H1 (cell line): ENCODE measurements around the gene SGPP2. TPM values are rescaled to one million over a fixed set of nuclear protein-coding genes. Genes with fewer than 3 reads are reported as not detected.

Experiments
- CTCF ChIA-PET: fragments of 300-600 bp; sonication (Branson Sonifier 250); formaldehyde crosslinking; loops from one replicate; lab custom pipeline; 2021; ENCODE audit not compliant: partially characterized antibody; lab: Charles Lee
- POLR2A ChIA-PET: fragments of 300-600 bp; sonication (Branson Sonifier 250); formaldehyde crosslinking; loops from one replicate; lab custom pipeline; 2021; ENCODE audit warnings: inconsistent platforms; ENCODE audit not compliant: partially characterized antibody; lab: Charles Lee
- DNase-seq, 2 experiments: peaks; one replicate each; pipeline versions ENCODE4 v3.0.0 to v3.0.0-alpha.2; 2010 to 2022; ENCODE audit warnings: low spot score in 2 of 2, low read depth in 1 of 2, mixed read lengths in 1 of 2
- FAIRE-seq: peaks from 2 replicates; lab custom pipeline; 2011; peaks lifted over from hg19 to GRCh38; lab: Jason Lieb, UNC
- H2AFZ ChIP-seq: 2 replicates; pipeline ENCODE4 v1.8.1; 2012; ENCODE audit warnings: low read length, inconsistent platforms
- H2AK5ac ChIP-seq: 2 replicates; pipeline ENCODE4 v1.6.1; 2013; ENCODE audit warnings: low read depth, low read length
- H2BK120ac ChIP-seq: replicated peaks from 2 replicates; pipeline ENCODE3; 2013; ENCODE audit warnings: low read depth, low read length, inconsistent platforms
- H2BK12ac ChIP-seq: 2 replicates; pipeline ENCODE4 v1.6.1; 2013; ENCODE audit warnings: low read depth, low read length
- H2BK15ac ChIP-seq: 2 replicates; pipeline ENCODE4 v1.6.1; 2013; ENCODE audit warnings: low read length
- H2BK20ac ChIP-seq: 2 replicates; pipeline ENCODE4 v1.6.1; 2013; ENCODE audit warnings: low read length
- H2BK5ac ChIP-seq: 2 replicates; pipeline ENCODE4 v1.6.1; 2013; ENCODE audit warnings: low read depth, low read length
- H3K14ac ChIP-seq: 2 replicates; pipeline ENCODE4 v1.6.1; 2013; ENCODE audit warnings: inconsistent platforms; ENCODE audit not compliant: insufficient read length
- H3K18ac ChIP-seq: 2 replicates; pipeline ENCODE4 v1.6.1; 2013; ENCODE audit warnings: low read length; ENCODE audit errors: extremely low read depth
- H3K23ac ChIP-seq: 2 replicates; pipeline ENCODE4 v1.6.1; 2013; ENCODE audit warnings: inconsistent platforms; ENCODE audit not compliant: insufficient read length
- H3K23me2 ChIP-seq: 2 replicates; pipeline ENCODE4 v1.6.1; 2013; ENCODE audit warnings: low read depth, low read length
- H3K27ac ChIP-seq: 2 replicates; pipeline ENCODE4 v1.6.1; 2011; ENCODE audit warnings: low read depth, low read length, inconsistent platforms
- H3K27me3 ChIP-seq, 4 experiments: replicated peaks in 1 of 4; 1 replicate in 1 of 4; 2 replicates in 3 of 4; pipeline versions ENCODE4 v1.6.1 to v1.8.1; 2011 to 2013; ENCODE audit warnings: low read length in 3 of 4, mild to moderate bottlenecking in 3 of 4, inconsistent platforms in 2 of 4, mixed read lengths in 2 of 4, moderate library complexity in 1 of 4; ENCODE audit not compliant: control insufficient read depth in 3 of 4, insufficient read depth in 3 of 4; ENCODE audit errors: extremely low read depth in 1 of 4
- H3K36me3 ChIP-seq, 4 experiments: 2 replicates each; pipeline versions ENCODE4 v1.6.1 to v1.8.1; 2011 to 2013; ENCODE audit warnings: mild to moderate bottlenecking in 4 of 4, low read length in 3 of 4, moderate library complexity in 2 of 4, control low read depth in 1 of 4, inconsistent platforms in 1 of 4; ENCODE audit not compliant: insufficient read depth in 4 of 4, control insufficient read depth in 2 of 4
- H3K4ac ChIP-seq: replicated peaks from 2 replicates; pipeline ENCODE3; 2013; ENCODE audit warnings: low read length, low read depth, mixed read lengths, inconsistent platforms; ENCODE audit not compliant: insufficient read length
- H3K4me1 ChIP-seq, 4 experiments: replicated peaks in 1 of 4; 1 replicate in 1 of 4; 2 replicates in 3 of 4; pipeline versions ENCODE4 v1.6.1 to v1.8.1; 2011 to 2013; ENCODE audit warnings: low read length in 3 of 4, inconsistent platforms in 2 of 4, mixed read lengths in 1 of 4; ENCODE audit not compliant: insufficient read depth in 4 of 4, control insufficient read depth in 3 of 4
- H3K4me2 ChIP-seq, 2 experiments: 2 replicates each; pipeline versions ENCODE4 v1.6.1 to v1.8.1; 2011 to 2013; ENCODE audit warnings: low read depth in 2 of 2, low read length in 2 of 2, control low read depth in 1 of 2, inconsistent platforms in 1 of 2, mild to moderate bottlenecking in 1 of 2; ENCODE audit not compliant: insufficient read depth in 1 of 2
- H3K4me3 ChIP-seq, 4 experiments: fragments of 200-600, 300-600 bp in 1 of 4; sonication (generic), shearing (Covaris generic), sonication (Bioruptor Twin) in 1 of 4; 2 replicates each; pipeline versions ENCODE4 v1.5.1 to v1.8.1; 2011 to 2016; ENCODE audit warnings: low read length in 4 of 4, low read depth in 3 of 4, control low read depth in 2 of 4, inconsistent platforms in 2 of 4, mild to moderate bottlenecking in 2 of 4, mixed read lengths in 1 of 4, moderate library complexity in 1 of 4; ENCODE audit not compliant: insufficient read depth in 2 of 4; ENCODE audit errors: extremely low read depth in 1 of 4
- H3K56ac ChIP-seq: replicated peaks from 2 replicates; pipeline ENCODE3; 2013; ENCODE audit warnings: low read depth, mild to moderate bottlenecking, mixed read lengths, low read length, inconsistent platforms; ENCODE audit not compliant: insufficient read length
- H3K79me1 ChIP-seq: 2 replicates; pipeline ENCODE4 v1.6.1; 2013; ENCODE audit warnings: low read depth, low read length, control low read depth
- H3K79me2 ChIP-seq, 2 experiments: 2 replicates each; pipeline versions ENCODE4 v1.6.1 to v1.8.1; 2012 to 2013; ENCODE audit warnings: low read length in 2 of 2, mild to moderate bottlenecking in 2 of 2, inconsistent platforms in 1 of 2; ENCODE audit not compliant: insufficient read depth in 2 of 2, control insufficient read depth in 1 of 2
- H3K9ac ChIP-seq, 4 experiments: replicated peaks in 1 of 4; 1 replicate in 1 of 4; 2 replicates in 3 of 4; pipeline versions ENCODE4 v1.6.1 to v1.8.1; 2011 to 2013; ENCODE audit warnings: low read depth in 3 of 4, low read length in 3 of 4, control low read depth in 2 of 4, mild to moderate bottlenecking in 2 of 4, moderate library complexity in 2 of 4, inconsistent platforms in 1 of 4; ENCODE audit errors: extremely low read depth in 1 of 4
- H3K9me3 ChIP-seq, 2 experiments: 2 replicates each; pipeline versions ENCODE4 v1.6.1 to v1.8.1; 2012 to 2013; ENCODE audit warnings: mild to moderate bottlenecking in 2 of 2, moderate library complexity in 2 of 2, control low read depth in 1 of 2, inconsistent platforms in 1 of 2, low read depth in 1 of 2, low read length in 1 of 2, mixed read lengths in 1 of 2; ENCODE audit not compliant: insufficient read depth in 2 of 2
- H4K20me1 ChIP-seq, 2 experiments: replicated peaks in 1 of 2; 2 replicates each; pipeline versions ENCODE3 to v1.8.1; 2011 to 2013; ENCODE audit warnings: inconsistent platforms in 2 of 2, low read length in 2 of 2, mild to moderate bottlenecking in 1 of 2; ENCODE audit not compliant: insufficient read depth in 2 of 2, control insufficient read depth in 1 of 2
- H4K5ac ChIP-seq: 2 replicates; pipeline ENCODE4 v1.6.1; 2013; ENCODE audit warnings: low read length, low read depth, mixed read lengths, inconsistent platforms; ENCODE audit not compliant: insufficient read length
- H4K8ac ChIP-seq: 2 replicates; pipeline ENCODE4 v1.8.0; 2013; ENCODE audit warnings: mild to moderate bottlenecking, moderate library complexity, low read length, inconsistent platforms; ENCODE audit not compliant: insufficient read depth; ENCODE audit errors: extremely low read depth
- H4K91ac ChIP-seq: replicated peaks from 2 replicates; pipeline ENCODE3; 2013; ENCODE audit warnings: low read length, mixed read lengths, inconsistent platforms; ENCODE audit not compliant: insufficient read length
- BACH1 ChIP-seq: IDR thresholded peaks from 2 replicates; pipeline ENCODE4 v1.6.1; 2012; ENCODE audit warnings: low read length, improper control_type of control experiment
- CBX5 ChIP-seq: fragments of 300-800, 300-1000 bp; sonication (generic); IDR thresholded peaks from 2 replicates; pipeline ENCODE4 v1.7.1; 2016; ENCODE audit warnings: antibody characterized with exemption, low read length, low read depth
- CREB1 ChIP-seq: IDR thresholded peaks from 2 replicates; pipeline ENCODE4 v1.6.1; 2012; ENCODE audit warnings: inconsistent platforms
- E2F6 ChIP-seq: IDR thresholded peaks from 2 replicates; pipeline ENCODE4 v1.6.1; 2012; ENCODE audit warnings: inconsistent platforms
- HDAC2 ChIP-seq, 2 experiments: fragments of 300-600 bp in 1 of 2; sonication (generic) in 1 of 2; IDR thresholded peaks; 2 replicates each; pipeline ENCODE4 v1.6.1; 2011 to 2012; ENCODE audit warnings: low read depth in 2 of 2, low read length in 2 of 2, mild to moderate bottlenecking in 2 of 2, moderate library complexity in 2 of 2, borderline replicate concordance in 1 of 2, inconsistent platforms in 1 of 2
- NANOG ChIP-seq: IDR thresholded peaks from 2 replicates; pipeline ENCODE4 v1.6.1; 2011; ENCODE audit warnings: low read length, low read depth, mild to moderate bottlenecking, inconsistent platforms; ENCODE audit not compliant: insufficient read depth, poor library complexity, severe bottlenecking
- PHF8 ChIP-seq: fragments of 200-600 bp; sonication (generic); conservative IDR thresholded peaks from 2 replicates; pipeline ENCODE4 v1.7.1; 2012; ENCODE audit warnings: low read depth, mild to moderate bottlenecking, inconsistent platforms, low read length, moderate library complexity
- SP2 ChIP-seq: IDR thresholded peaks from 2 replicates; pipeline ENCODE4 v1.6.1; 2012; ENCODE audit warnings: mild to moderate bottlenecking, low read length, inconsistent platforms
- TAF7 ChIP-seq: optimal IDR thresholded peaks from 2 replicates; pipeline ENCODE3; 2011; ENCODE audit warnings: low read depth, mild to moderate bottlenecking, inconsistent platforms, low read length, moderate library complexity, borderline replicate concordance
- TCF12 ChIP-seq: IDR thresholded peaks from 2 replicates; pipeline ENCODE4 v1.6.1; 2011; ENCODE audit warnings: low read depth, mild to moderate bottlenecking, low read length
- ZNF274 ChIP-seq: IDR thresholded peaks from 2 replicates; pipeline ENCODE4 v1.7.0; 2012; ENCODE audit warnings: low read length, borderline replicate concordance; ENCODE audit errors: extremely low read depth
- WGBS, 2 experiments: shearing (Covaris generic) in 1 of 2; methylation state at CpG; one replicate each; pipeline versions ENCODE4 v1.1.6 to v1.1.7; 2013 to 2015; ENCODE audit warnings: low lambda C conversion rate in 2 of 2, mixed read lengths in 2 of 2, inconsistent platforms in 1 of 2, low coverage in 1 of 2, missing lambda C conversion rate in 1 of 2; ENCODE audit not compliant: insufficient replicate concordance in 2 of 2, insufficient coverage in 1 of 2, insufficient read length in 1 of 2; ENCODE audit errors: extremely low coverage in 1 of 2, missing lambda C conversion rate in 1 of 2; 5-methylcytosine and 5-hydroxymethylcytosine counted together
- polyA plus RNA-seq, 7 experiments: library from polyadenylated mRNA; depleted of rRNA in 3 of 7; stranded (reverse) in 5 of 7; unstranded in 2 of 7; fragments of >200 nt in 5 of 7; fragments of 200-250 nt in 2 of 7; gene quantifications; 1 replicate in 5 of 7; 2 replicates in 1 of 7; 4 replicates in 1 of 7; pipeline versions ENCODE4 v1.2.1 to v1.2.3, GENCODE V29; 2011 to 2013; ENCODE audit warnings: missing spikeins in 2 of 7, mixed read lengths in 2 of 7
- total RNA-seq: library from RNA; stranded (reverse); fragmentation: NEBNext Ultra II Directional; extraction: Animal tissue kit (Norgen Biotek cat#: 25700); gene quantifications from 2 replicates; pipeline ENCODE4 v1.2.1, GENCODE V29; 2021

SGPP2 gene
- total and polyA plus RNA-seq, 2 of the 8 experiments (the other 6 are each of a cell fraction or from before 2014, with no cell fraction given), result 0.29 TPM; not detected in 1

- no peak overlapping the region for H2AK5ac ChIP-seq
- H4K5ac ChIP-seq, result no peak overlapping the region
- no peak overlapping the region for H2BK20ac ChIP-seq
- no peak overlapping the region for H4K91ac ChIP-seq
- ChIA-PET POLR2A (interaction anchor here (0.8 kb wide), 1 partner anchor 9 kb away, joined by 3 read pairs; no protein-coding TSS in a partner anchor), CTCF (interaction anchor here (0.6 to 3.9 kb wide), 9 partner anchors 10 to 510 kb away, joined by 3 to 22 read pairs (median 4); no protein-coding TSS in a partner anchor)
- H3K18ac ChIP-seq, result no peak overlapping the region
- peaks cover 0 to 4% of the 10 kb centered on the region in 2 experiments for H4K20me1 ChIP-seq
- H3K23me2 ChIP-seq, result no peaks in the 10 kb centered on the region
- no peak overlapping the region for H3K4ac ChIP-seq
- DNase-seq (no peak), FAIRE-seq (no peak)
- no peaks in the 10 kb centered on the region for H3K79me1 ChIP-seq
- H2BK15ac ChIP-seq, result no peak overlapping the region
- no peak overlapping the region for H3K27ac ChIP-seq
- H3K4me3 ChIP-seq, result no peak overlapping the region
- 80% methylated on average over 11 of the region's 11 CpGs; no CpG with 5 or more reads in 1 of the 2 experiments for WGBS, 2 experiments
- H3K9me3 ChIP-seq, result no peaks in the 10 kb centered on the region
- no peak overlapping the region for H4K8ac ChIP-seq
- H3K79me2 ChIP-seq, result no peaks in the 10 kb centered on the region
- H2BK12ac ChIP-seq, result no peak overlapping the region
- no peak overlapping the region for H3K4me2 ChIP-seq
- peaks cover 0 to 5% (median 3%) of the 10 kb centered on the region in 4 experiments; a peak in 3 of 8 replicates for H3K36me3 ChIP-seq
- H2BK5ac ChIP-seq, result no peak overlapping the region
- TF ChIP-seq NANOG (no peak), TCF12 (no peak), TAF7 (no peak), BACH1 (no peak), CREB1 (no peak), PHF8 (no peak), HDAC2 (IDR thresholded peaks at IDR 0.05; ENCODE audit: borderline replicate concordance in 1 of 2, low read depth in 2 of 2, low read length in 2 of 2) (no peak), CBX5 (no peak), SP2 (no peak), E2F6 (no peak), ZNF274 (no peak)
- no peak overlapping the region for H2AFZ ChIP-seq
- H3K23ac ChIP-seq, result no peak overlapping the region
- H3K4me1 ChIP-seq, result no peaks in the 10 kb centered on the region
- no peak overlapping the region for H3K56ac ChIP-seq
- H3K9ac ChIP-seq, result no peak overlapping the region
- no peak overlapping the region for H3K14ac ChIP-seq
- H3K27me3 ChIP-seq, result no peaks in the 10 kb centered on the region; a peak in 1 of 7 replicates
- H2BK120ac ChIP-seq, result no peak overlapping the region
Observed at GRCh38 chr2:222563106-222563718, 138.9 kb downstream of the SGPP2 start.
